Psoas muscle (tissue), 8 donors: ENCODE results near the gene BCAN. TPM values are rescaled to one million over a fixed set of nuclear protein-coding genes. Genes with fewer than 3 reads are reported as not detected.

Source experiments
- ATAC-seq, 4 donors: fragments of 200-7000 bp; cut with Tn5 transposase; one replicate each; pipeline ENCODE4 v1.9.1; 2020; ENCODE audit warnings: moderate library complexity in 3 of 4, mild to moderate bottlenecking in 2 of 4
- DNase-seq, 2 donors: peaks; one replicate each; pipeline ENCODE4 v3.0.0-alpha.2; 2020
- H3K27ac ChIP-seq: fragments of 200-600 bp; one replicate; pipeline ENCODE4 v1.8.0; 2022
- H3K27me3 ChIP-seq, 3 donors: fragments of 200-600 bp in 1 of 3; one replicate each; pipeline versions ENCODE4 v1.6.1 to v1.8.0; 2013 to 2022; ENCODE audit warnings: low read length in 2 of 3, mild to moderate bottlenecking in 2 of 3, moderate library complexity in 1 of 3; ENCODE audit not compliant: insufficient read depth in 3 of 3
- H3K36me3 ChIP-seq, 2 donors: fragments of 200-600 bp in 1 of 2; one replicate each; pipeline versions ENCODE4 v1.6.1 to v1.8.0; 2013 to 2022; ENCODE audit warnings: low read depth in 1 of 2, mild to moderate bottlenecking in 1 of 2, moderate library complexity in 1 of 2; ENCODE audit not compliant: insufficient read depth in 1 of 2
- H3K4me1 ChIP-seq: fragments of 200-600 bp; one replicate; pipeline ENCODE4 v1.8.0; 2022
- H3K4me3 ChIP-seq: fragments of 200-600 bp; one replicate; pipeline ENCODE4 v1.8.0; 2022; ENCODE audit warnings: mild to moderate bottlenecking
- H3K9me3 ChIP-seq: fragments of 200-600 bp; one replicate; pipeline ENCODE4 v1.8.0; 2022
- CTCF ChIP-seq: fragments of 200-600 bp; IDR thresholded peaks from one replicate; pipeline ENCODE4 v1.8.0; 2022; ENCODE audit warnings: antibody characterized with exemption
- WGBS, 3 donors: extraction: QIAGEN DNeasy Blood & Tissue Kit; methylation state at CpG; one replicate each; pipeline versions ENCODE4 v1.1.6 to v1.1.7; 2013; 5-methylcytosine and 5-hydroxymethylcytosine counted together
- intact Hi-C, 2 donors: fragments of 100-400 bp; cut with DNase I; formaldehyde crosslinking; loops; one replicate each; pipeline versions ENCODE4 v1.11.0 to v1.14.2; 2022
- polyA plus RNA-seq, 3 donors: library from polyadenylated mRNA; stranded (reverse); fragments of 200-250 nt; gene quantifications; one replicate each; pipeline ENCODE4 v1.2.3, GENCODE V29; 2013
- total RNA-seq, 4 donors: library from RNA; stranded (reverse); fragmentation: NEBNext Ultra II Directional in 2 of 4; extraction: Animal tissue kit (Norgen Biotek cat#: 25700) in 2 of 4; gene quantifications; one replicate each; pipeline versions ENCODE4 v1.2.1 to v1.2.4, GENCODE V29; 2021 to 2023
- donor health status: healthy with polysubstance abuse.
- donor health status: DM: no; HTN: no; CAD: no; lungs with moderate emphysema.
- donor health status: Bipolar disorder and iron deficiency.
- donor health status: healthy.
- donor health status: DM: yes; HTN: yes; CAD: no.
- donor health status: DM: no; HTN: no; CAD: no.
- donor health status: DM: no; HTN: no; CAD: no.
- donor health status: DM: yes; HTN: yes; CAD: no.

Gene BCAN
- total and polyA plus RNA-seq, 7 donors, result 0.06 to 0.36 (median 0.18) TPM; not detected in 3

- DNase-seq (peak; percentile 81 to 85), ATAC-seq (peak; percentile 75 to 87 (median 84))
- Histone ChIP-seq H3K27me3 (peaks cover 0 to 9% (median 2%) of the 10 kb centered on the region in 3 donors), H3K4me3 (peak within 1 kb of the TSS; percentile 74), H3K36me3 (peaks cover 0 to 22% of the 10 kb centered on the region in 2 donors), H3K27ac (peak within 1 kb of the TSS; percentile 80), H3K4me1 (peaks cover 37% of the 10 kb centered on the region), H3K9me3 (no peaks in the 10 kb centered on the region)
- 2 to 3% (median 3%) methylated on average over 53 to 70 of the region's 70 CpGs for WGBS, 3 donors
- intact Hi-C loops, result loop anchor here in 1 of 2 donors (1.0 kb wide), 1 partner anchor 10 kb away; no protein-coding TSS in a partner anchor
- no peak for TF ChIP-seq CTCF
These were observed 35.1 kb downstream of the BCAN start, which contains the start of gene NES for GRCh38 chr1:156676820-156677615. Gene NES, minus strand, starts transcription at chr1:156677407. Its CDS starts 143 bp downstream, at chr1:156677264.

GRCh38 chr1:156677616-156678596, 36.0 kb downstream of the BCAN start:
- H3K4me1 ChIP-seq, result peaks cover 37% of the 10 kb centered on the region
- H3K36me3 ChIP-seq, result peaks cover 0 to 13% of the 10 kb centered on the region in 2 donors
- no peaks in the 10 kb centered on the region for H3K9me3 ChIP-seq
- DNase-seq, result peak; percentile 78 to 87
- H3K27ac ChIP-seq, result peak overlapping the region; percentile 80
- H3K4me3 ChIP-seq, result peak overlapping the region; percentile 74
- peaks cover 0 to 9% (median 2%) of the 10 kb centered on the region in 3 donors for H3K27me3 ChIP-seq
- 2 to 4% (median 3%) methylated on average over 22 of the region's 22 CpGs for WGBS, 3 donors
- intact Hi-C loops, result loop anchor here (1.0 to 2.0 kb wide), 2 partner anchors 18 to 51 kb away; no protein-coding TSS in a partner anchor
- peak; percentile 90 for TF ChIP-seq CTCF
- ATAC-seq, result peak; percentile 71 to 90 (median 76)

- H3K36me3 ChIP-seq, result no peaks in the 10 kb centered on the region
- no peak overlapping the region for H3K4me3 ChIP-seq
- intact Hi-C loops, result no loop called here
- peaks cover 16% of the 10 kb centered on the region for H3K4me1 ChIP-seq
- DNase-seq (no peak), ATAC-seq (no peak)
- no peak for TF ChIP-seq CTCF
- WGBS, 3 donors, result 60 to 72% (median 61%) methylated on average over 2 of the region's 2 CpGs
- peaks cover 0 to 9% (median 2%) of the 10 kb centered on the region in 3 donors for H3K27me3 ChIP-seq
- no peaks in the 10 kb centered on the region for H3K9me3 ChIP-seq
- no peak overlapping the region for H3K27ac ChIP-seq
These were observed 38.1 kb downstream of the BCAN start for GRCh38 chr1:156680056-156680455.

- peaks cover 0 to 9% (median 2%) of the 10 kb centered on the region in 3 donors for H3K27me3 ChIP-seq
- no peaks in the 10 kb centered on the region for H3K36me3 ChIP-seq
- intact Hi-C loops, result no loop called here
- DNase-seq (no peak), ATAC-seq (no peak)
- H3K27ac ChIP-seq, result no peak overlapping the region
- H3K9me3 ChIP-seq, result no peaks in the 10 kb centered on the region
- H3K4me3 ChIP-seq, result no peak overlapping the region
- TF ChIP-seq CTCF, result no peak
- H3K4me1 ChIP-seq, result peaks cover 4% of the 10 kb centered on the region
- WGBS, 3 donors, result 73 to 86% (median 74%) methylated on average over 8 of the region's 8 CpGs
These were observed 39.5 kb downstream of the BCAN start for GRCh38 chr1:156681196-156681960.
